Upper lobe of left lung (tissue), 4 donors: ENCODE data around the gene BIVM.

ENCODE experiments used
- CTCF ChIP-seq, 6 experiments: fragments of 450-650 bp in 4 of 6; fragments of 200-600 bp in 2 of 6; sonication (generic) in 2 of 6; IDR thresholded peaks; one replicate each; pipeline ENCODE4 v1.5.1; 2016 to 2019; ENCODE audit warnings: antibody characterized with exemption in 6 of 6
- POLR2A ChIP-seq, 4 donors: fragments of 450-650 bp; IDR thresholded peaks; one replicate each; pipeline ENCODE4 v1.5.1; 2016 to 2017; ENCODE audit warnings: antibody characterized with exemption in 4 of 4, mild to moderate bottlenecking in 2 of 4

GRCh38 chr13:102761071-102761470, 37.8 kb upstream of the BIVM start:
- TF ChIP-seq CTCF (IDR thresholded peaks at IDR 0.05) = no peak
- no peak for TF ChIP-seq POLR2A (IDR thresholded peaks at IDR 0.05)
